ENCODE results near the gene CRAMP1. TPM values are rescaled to one million over a fixed set of nuclear protein-coding genes. Genes with fewer than 3 reads are reported as not detected.

CRAMP1 gene
- total RNA-seq, 1 experiment from 2014 or later = 22.9 TPM

- intact Hi-C loops (cut with micrococcal nuclease) = loop anchor here (5.0 kb wide), 1 partner anchor 193 kb away; no protein-coding TSS in a partner anchor
- ChIA-PET CTCF (no interaction called here), POLR2A (interaction anchor here (0.8 to 1.4 kb wide), 4 partner anchors 23 to 190 kb away, joined by 3 to 6 read pairs (median 3); partner anchors contain the start of gene UQCC4)
Observed at GRCh38 chr16:1610071-1610898, 1.9 kb upstream of the CRAMP1 start.

More at GRCh38 chr16:1610071-1610898, 1.9 kb upstream of the CRAMP1 start:
- Histone ChIP-seq H4K20me1 (ENCODE audit: insufficient read depth) (no peaks in the 10 kb centered on the region), H3K9ac (ENCODE audit: low read length) (peak overlapping the region; percentile 84), H3K4me2 (ENCODE audit: low read length) (peak overlapping the region; percentile 76), H3K36me3 (ENCODE audit: control insufficient read depth in 1 of 2, insufficient read depth in 2 of 2, low read length in 2 of 2) (peaks cover 3 to 7% of the 10 kb centered on the region in 2 experiments; a peak in 2 of 4 replicates), H3K4me3 (replicated peaks in 1 of 2; ENCODE audit: low read depth in 1 of 2, low read length in 2 of 2) (peak overlapping the region; percentile 73), H3K27ac (ENCODE audit: low read depth, low read length) (peak overlapping the region; percentile 71), H3K9me2 (ENCODE audit: insufficient read depth) (no peaks in the 10 kb centered on the region), H3K9me3 (ENCODE audit: control insufficient read depth in 1 of 2, insufficient read depth in 1 of 2, low read depth in 1 of 2, low read length in 2 of 2) (no peaks in the 10 kb centered on the region), H3K79me2 (ENCODE audit: insufficient read depth, low read length) (peaks cover 19% of the 10 kb centered on the region), H3K27me3 (ENCODE audit: insufficient read depth, low read length) (no peaks in the 10 kb centered on the region), H3K4me1 (ENCODE audit: control insufficient read depth in 1 of 2, insufficient read depth in 2 of 2, low read length in 2 of 2) (peaks cover 7 to 35% of the 10 kb centered on the region in 2 experiments), H2AFZ (ENCODE audit: low read depth, low read length, poor library complexity, severe bottlenecking) (no peak overlapping the region)
- RAD21 ChIA-PET (ENCODE audit: low non-redundant PET in 1 of 2, low total read pairs in 2 of 2, uncharacterized antibody in 2 of 2, unreplicated experiment in 2 of 2) = interaction anchor here in 1 of 2 experiments (0.6 kb wide), 1 partner anchor 74 kb away, joined by 3 read pairs; no protein-coding TSS in a partner anchor
- no peak for TF ChIP-seq CEBPB (IDR thresholded peaks at IDR 0.05; ENCODE audit: low read depth)
- no peak for TF ChIP-seq TCF7L2 (IDR thresholded peaks at IDR 0.05; ENCODE audit: borderline replicate concordance, extremely low read depth, insufficient read depth, insufficient read length)
- no peak for TF ChIP-seq CBX3 (IDR thresholded peaks at IDR 0.05; ENCODE audit: low read depth)
- TF ChIP-seq MAX (IDR thresholded peaks at IDR 0.05) = peak; percentile 97
- peak; percentile 78; the same call in 1 of the 2 replicates for TF ChIP-seq ZFX (IDR thresholded peaks at IDR 0.05)
- TF ChIP-seq EGR1 (IDR thresholded peaks at IDR 0.05; ENCODE audit: low read depth) = peak; percentile 65; the same call in 1 of the 2 replicates
- TF ChIP-seq ELF1 (IDR thresholded peaks at IDR 0.05; ENCODE audit: borderline replicate concordance, low read depth) = peak; percentile 89
- peak; percentile 54; the same call in 1 of the 2 replicates for TF ChIP-seq POLR2AphosphoS5 (IDR thresholded peaks at IDR 0.05; ENCODE audit: low read depth, low read length)
- BruUV-seq (replicated peaks) = no TSS peak
- DNase-seq (ENCODE audit: low read depth, low spot score) (peak; percentile 70), ATAC-seq (peak; percentile 74)
